T follicular helper cell (primary cell): ENCODE data around the gene MLPH.
"Not testable (repeated sequence)": the region's sequence is repeated elsewhere in the genome, so short reads cannot be mapped to it uniquely, and the experiment has no call there.

Experiments used
- DNase-seq: peaks from one replicate; pipeline ENCODE4 v3.0.0-alpha.2; 2020; ENCODE audit warnings: low read depth

The MLPH gene

DNA sequence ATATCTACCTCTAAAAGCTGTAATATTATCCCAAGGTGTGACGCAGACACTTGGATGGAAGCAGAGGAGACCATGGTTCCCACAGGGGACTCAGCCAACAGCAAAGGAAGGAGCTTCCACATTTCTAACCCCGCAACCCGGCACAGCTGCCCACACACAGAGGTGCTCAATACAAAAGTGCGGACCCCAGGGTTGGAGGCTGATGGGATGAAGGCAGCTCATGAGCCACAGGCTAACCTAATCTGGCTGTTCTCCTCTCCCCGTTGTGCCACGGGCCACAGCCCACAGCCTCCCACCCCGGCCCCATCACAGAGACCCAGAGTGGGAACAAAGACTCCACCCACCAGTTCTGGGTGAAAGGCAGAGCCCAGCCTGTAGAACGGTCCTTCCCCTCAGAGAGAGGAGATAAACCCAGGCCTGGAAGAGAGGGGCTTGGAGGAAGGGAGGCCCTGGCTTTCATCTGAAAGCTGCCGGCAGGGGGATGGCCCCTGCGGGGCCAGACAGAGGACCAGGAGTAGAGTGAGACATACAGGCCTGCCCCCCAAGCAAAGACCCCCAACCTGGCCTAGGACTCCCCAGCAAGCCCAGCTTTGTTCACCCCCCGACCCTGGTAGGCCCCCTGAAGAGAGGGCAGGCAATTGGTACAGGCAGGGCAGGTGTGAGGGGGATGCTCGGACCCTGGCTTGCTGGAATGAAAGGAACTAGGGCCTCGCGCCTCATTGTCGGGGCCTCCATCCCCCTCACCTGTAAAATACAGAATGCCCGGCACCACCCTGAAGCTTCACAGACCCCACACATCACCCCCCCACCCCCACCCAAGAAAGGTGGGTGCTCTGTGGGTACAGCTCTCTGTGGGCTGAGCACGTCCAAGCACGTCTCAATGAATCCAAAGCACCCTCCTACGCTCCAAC lies 96.6 kb downstream of the MLPH start:
- DNase-seq: no peak

DNA sequence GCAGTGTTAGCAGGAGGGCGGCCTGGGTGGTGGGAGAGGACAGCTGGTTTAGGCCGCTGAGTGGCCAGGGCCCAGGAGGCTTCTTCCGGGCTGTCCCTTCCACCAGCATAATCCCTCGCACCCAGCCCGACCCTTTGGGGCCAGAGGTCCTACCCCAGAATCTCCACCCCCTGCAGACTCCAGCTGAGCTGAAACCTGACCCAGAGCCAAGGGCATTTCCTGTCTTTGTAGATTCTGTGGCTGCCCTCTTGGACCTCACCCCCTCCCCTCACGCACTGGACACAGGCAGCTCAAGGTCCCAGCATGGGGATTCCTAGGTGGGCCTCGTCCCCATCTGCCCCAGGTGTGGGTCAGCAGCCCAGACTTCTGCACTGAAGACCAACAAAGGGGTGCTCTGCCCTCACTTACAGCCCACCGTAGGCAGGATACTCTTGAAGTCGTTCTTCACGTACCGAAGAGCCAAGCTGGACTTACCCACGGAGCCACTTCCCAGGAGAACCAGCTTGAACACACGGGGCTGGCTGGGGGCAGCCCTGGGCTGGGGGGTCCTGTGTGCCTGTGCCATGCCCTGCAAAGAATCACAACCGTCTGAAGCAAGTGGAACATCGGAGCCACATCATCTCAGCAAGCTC lies 98.7 kb downstream of the MLPH start:
- DNase-seq: no peak

DNA sequence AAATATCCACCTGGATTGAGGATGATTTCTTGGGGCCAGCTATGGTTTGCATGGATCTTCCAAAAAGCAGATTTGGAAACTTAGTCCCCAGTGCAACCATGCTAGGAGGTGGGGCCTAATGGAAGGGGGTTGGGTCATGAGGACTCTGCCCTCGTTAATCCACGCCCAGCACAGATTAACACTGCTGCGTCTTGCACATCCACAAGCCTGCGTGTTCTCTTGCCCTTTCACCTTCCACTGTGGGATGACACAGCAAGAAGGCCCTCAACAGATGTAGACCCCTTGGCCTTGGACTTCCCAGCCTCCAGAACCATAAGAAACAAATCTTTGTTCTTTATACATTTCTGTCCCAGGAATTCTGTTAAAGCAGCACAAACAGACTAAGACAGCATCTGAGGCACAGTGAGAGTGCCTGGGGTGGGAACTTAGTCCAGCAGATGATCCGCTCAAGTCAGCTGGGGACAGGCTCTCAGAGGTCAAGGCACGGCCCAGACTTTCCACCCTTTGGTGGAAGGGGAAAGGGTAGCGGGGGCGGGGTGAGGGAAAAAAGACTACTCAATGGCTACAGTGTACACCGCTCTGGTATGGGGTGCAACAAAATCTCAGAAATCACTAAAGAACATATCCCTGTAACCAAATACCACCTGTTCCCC lies 101.1 kb downstream of the MLPH start:
- no peak for DNase-seq

DNA sequence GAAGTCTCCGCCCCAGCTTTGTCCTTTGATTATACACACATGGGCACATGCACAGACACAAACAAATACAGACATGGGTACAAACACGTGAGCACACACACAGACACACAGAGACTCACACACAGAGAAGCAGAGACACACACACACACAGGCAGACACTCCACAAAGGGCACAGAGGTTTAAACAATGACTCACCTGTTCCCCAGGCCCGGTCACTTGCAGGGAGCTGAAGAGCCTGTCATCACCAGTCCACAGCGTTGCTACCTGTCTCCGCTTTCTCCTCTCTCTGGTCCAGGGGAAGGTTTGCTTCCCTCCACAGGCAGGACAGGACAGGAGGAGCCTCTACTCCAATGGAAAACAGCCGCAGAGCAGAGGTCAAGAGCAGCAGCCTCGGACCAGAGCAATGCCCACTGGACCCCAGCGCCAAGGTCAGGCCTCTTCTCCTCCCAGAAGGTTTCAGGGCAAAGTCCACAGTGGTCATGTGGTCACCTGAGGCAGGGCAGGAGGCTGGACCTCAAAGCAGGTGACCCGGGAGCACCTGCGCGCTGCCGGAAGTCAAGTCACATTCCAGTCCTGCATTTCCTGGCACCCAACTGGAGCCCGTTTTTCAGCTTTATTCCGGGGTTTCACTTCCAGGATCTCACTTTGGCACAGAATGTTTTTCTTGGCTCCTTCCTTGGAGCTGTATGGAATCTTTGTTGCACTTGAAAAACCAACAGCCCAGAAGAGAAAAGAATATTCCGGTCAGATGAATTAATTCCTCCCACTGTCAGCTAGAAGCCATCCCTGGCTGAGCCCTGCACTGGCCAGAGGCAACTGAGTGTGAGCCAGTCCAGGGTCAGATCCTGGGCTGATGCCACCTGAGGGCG lies 103.5 kb downstream of the MLPH start, which contains the start of gene RAB17:
RAB17 (minus strand) TSS at position 463 of the 869 bp plus-strand sequence. CDS start 4,580 bp downstream, outside the sequence.
- DNase-seq: no peak

DNA sequence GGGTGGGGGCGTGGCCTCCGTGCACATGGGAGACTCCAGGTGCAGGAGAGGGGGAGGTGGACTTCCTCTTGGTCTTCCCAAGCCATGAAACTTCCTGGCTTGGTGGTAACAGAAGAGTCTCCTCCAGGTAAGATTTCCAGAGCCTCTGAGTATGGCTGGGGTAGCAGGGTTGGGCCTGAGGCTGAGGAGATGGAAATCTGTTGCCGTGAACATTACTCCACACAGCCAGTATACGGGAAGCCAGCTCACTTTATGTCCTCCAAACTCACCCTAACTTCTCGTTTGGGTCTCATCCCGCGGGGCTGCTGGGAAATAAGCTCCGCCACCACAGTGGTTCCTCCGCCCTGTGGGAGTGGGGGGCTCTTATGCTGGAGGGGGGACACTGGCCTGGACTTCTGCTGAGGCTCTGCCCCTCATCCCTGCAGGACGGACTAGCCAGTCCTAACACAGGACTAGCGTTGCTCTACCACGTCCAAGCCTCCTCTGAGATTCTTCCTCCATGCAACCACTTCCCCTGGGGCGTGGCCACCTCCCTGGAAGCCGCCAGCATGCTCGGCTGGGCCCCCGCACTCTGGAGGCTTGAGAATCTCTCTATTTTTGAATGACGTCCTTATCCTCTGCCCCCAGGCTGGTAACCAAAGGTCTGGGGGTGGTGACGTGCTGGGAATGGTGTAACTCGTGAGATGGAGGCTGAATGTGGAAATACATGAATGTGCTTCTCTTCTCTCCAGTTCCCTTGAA lies 104.3 kb downstream of the MLPH start:
- no peak for DNase-seq

DNA sequence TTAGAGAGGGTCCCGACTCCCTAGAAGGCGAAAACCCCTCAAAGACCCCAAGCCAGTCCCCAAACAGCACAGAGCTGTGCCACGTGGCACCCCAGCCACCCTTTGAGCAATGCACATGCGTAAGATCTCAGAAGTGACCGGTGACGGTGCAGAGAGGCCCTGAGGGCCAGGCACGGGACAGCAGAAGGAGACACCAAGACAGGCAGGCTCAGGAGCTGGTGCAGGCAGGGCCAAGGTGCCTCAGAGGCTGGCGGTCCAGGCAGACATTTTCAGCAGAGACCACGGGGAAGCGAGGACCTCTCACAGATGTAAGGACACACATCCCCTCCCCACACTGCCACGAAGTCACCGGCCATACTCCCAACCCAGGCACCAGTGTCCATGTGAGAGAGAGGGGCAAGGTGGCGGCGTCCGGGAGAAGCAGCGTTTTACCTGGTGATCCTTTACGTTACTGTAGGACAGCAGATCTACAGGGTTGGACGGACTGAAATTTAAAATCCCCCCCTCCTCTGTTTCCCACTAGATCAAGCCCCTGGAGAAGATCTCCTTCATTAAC lies 105.5 kb downstream of the MLPH start:
- DNase-seq: no peak

DNA sequence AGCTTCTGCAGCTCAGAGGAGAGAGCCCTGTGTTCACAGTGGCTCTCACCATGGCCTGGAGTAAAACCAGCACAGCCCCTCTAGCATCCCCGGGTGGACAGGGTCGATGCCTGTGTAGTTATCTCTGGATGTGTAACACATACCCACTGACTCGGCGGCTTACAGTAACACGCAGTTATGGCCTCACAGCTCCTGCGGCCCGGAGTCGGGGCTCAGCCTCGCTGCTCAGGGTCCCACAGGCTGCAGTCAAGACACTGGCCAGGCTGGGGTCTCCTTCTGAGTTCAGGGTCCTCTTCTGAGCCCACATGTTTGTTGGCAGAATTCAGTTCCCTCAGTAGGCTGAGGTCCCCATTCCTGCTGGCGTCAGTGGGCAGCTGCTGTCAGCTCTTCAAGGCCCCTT lies 106.0 kb downstream of the MLPH start:
- no peak for DNase-seq

DNA sequence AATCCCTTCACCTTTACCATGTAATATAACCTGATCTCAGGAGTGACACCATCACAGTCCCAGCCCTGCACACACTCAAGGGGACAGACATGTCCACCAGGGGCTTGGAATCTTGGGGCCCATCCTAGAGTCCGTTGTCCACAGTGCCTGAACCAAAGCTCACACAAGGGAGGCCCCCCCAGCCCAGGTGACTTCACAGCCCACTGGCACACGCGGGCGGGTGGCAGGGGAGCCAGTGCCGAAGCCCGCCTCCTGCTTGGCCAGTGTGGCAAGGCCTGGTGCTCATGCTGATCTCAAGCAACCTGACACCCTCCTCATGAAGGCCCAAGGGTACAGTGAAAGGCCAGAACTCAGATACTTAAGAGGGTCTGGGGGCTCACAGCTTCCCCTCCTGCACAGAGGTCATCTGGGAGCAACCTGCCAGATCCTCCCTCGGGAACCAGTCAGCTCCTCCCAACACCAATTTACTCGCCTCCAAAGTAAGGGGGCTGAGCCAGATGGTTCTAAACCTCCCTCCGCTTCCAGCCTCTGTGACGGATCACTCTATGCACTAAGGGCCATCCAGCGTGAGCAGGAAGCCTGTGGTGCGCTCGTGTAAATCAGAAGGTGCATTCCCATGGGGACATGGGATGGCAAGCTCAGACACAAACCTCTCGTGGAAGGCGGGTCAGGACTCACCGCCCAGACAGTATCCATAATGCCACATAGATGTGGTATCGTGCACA lies 106.7 kb downstream of the MLPH start:
- no peak for DNase-seq

DNA sequence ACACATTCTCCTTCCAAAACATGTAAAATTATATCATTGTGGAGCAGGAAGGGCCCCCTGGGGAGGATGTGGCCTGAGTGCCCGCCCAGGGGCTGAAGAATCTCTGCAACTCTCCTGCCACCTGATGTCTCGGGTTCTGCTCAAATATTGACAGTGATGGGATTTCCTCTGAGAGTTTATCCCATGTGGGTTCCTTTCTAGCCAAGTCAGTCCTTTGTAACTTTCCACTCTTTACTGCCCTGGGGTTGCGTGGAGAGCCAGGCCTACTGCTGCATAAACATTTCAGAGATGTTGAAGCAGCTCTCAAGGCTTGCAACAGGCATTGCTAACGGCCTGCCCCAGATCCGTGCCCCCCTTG lies 107.4 kb downstream of the MLPH start:
- DNase-seq: no peak

DNA sequence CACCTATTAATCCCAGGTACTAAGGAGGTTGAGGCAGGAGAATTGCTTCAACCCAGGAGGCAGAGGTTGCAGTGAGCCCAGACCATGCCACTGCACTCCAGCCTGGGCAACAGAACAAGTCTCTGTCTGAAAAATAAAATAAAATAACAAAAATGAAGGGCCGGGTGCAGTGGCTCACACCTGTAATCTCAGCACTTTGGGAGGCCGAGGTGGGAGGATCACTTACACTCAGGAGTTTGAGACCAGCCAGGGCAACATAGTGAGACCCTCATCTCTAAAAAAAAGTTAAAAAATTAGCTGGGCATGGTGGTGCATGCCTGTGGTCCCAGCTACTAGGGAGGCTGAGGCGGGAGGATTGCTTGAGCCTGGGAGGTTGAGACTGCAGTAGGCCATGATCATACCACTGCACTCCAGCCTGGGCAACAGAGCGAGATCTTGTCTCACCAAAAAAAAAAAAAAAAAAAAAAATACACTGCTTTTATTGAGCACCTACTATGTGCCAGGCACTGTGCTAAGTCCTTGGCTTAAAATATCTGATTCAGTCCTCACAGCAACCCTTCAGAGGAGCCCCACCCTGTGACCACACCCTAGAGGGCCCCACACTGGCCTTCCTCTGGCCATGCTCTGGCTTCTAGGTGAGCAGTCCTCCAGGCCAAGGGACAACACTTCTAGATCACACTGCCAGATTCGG lies 108.9 kb downstream of the MLPH start:
- not testable (repeated sequence) for DNase-seq

DNA sequence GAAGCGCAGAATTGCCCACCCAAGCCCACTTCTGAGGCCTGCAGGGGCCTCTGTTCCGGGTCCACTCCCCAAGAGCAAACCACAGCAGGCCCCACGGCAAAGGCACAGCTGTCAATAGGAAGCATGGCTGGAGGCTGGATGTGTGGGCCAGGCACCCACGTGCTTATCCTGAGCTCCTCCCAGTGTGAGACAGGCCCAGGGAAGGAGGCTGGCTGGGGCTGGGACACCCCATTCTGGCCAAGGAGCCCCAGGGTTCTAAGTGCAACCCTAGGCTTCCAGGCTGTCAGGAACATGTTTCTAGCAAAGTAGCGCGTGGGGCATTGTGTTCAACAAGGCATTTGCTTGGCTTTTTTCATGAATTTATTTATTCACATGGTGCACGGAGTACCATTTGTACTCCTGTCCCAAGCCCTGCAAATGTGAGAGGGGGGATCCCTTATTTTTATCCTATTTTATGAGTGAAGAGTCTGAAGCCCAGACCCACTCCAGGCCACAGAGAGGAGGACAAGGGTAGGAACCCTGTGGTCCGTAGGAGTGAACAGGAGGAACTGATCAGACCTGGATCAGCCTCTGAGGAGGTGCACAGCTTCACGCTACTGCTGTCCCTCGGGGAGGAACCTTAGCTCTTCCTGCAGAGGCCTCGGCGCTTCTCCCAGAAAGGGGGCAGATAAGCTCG lies 109.6 kb downstream of the MLPH start:
- DNase-seq: no peak

DNA sequence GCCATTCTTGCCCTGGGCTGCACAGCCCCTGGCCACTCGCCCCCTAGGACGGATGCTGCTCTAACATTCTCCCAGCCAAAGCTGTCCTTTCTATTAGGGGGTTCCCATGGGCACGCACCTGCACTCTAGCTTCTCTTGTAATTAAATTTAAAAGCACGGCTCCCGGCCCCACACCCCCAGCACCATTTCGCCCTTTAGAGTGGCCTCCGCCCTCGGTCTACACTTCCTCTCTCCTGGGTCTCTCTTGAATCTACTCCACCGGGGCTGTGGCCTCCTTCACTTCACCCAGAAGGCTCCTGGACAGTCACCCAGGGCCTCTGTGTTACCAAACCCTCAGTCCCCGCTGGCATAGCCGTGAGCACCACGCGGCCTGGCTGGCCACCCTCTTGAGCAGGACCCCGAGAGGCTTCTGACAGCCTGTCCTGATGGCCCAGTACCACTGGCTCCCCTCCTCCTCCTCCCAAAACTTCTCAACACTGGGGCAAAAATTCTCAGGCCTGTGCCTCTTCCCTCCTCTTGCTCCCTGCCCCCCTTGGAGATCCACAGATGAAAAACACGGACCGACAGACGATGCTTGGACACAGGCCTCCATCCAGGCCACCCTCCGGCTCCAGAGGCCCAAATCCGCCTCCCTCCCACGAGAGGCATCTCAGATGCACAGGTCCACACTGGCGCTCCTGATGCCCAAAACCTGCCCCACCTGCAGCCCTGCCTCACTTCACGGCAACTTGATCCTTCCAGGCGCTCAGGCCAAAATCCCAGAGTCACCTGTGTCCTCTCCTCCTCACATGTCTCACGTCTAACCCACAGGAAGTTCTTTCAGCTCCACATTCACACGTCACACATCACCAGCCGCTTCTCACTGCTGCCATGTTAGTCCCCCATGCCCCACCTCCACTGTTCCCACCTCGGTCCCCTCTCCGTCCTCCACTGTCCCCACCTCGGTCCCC lies 110.4 kb downstream of the MLPH start:
- no peak for DNase-seq

DNA sequence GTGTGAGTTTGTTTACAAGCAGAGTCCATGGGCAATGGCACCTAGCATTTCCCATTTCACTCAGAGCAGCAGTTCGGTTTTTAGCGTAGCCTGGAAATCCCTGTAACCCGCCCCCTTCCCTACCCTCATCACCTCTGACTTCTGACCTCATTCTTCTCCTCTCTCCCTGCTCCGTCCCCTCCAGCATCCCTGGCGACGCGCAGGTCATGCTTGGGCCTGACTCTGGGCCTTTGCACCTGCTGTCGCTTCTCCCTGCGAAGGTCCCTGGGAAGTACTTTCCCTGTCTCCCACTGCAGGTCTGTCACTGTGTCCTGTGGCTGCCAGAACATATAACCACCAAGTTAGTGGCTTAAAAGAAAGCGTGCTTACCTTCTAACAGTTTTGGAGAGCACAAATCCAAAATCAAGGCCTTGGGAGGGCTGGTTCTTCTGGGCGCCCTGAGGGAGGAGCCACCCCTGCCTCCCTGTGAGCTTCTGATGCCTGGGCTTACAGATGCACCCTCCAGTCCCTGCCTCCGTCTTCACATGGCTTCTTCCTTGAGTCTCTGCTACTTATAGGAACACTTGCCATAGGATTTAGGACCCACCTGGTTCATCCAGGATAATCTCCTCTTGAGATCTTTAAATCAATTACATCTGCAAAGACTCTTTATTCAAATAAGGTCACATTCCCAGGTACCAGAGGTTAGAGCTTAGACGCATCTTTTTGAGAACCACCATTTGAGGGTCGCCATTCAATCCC lies 111.6 kb downstream of the MLPH start:
- DNase-seq: no peak

DNA sequence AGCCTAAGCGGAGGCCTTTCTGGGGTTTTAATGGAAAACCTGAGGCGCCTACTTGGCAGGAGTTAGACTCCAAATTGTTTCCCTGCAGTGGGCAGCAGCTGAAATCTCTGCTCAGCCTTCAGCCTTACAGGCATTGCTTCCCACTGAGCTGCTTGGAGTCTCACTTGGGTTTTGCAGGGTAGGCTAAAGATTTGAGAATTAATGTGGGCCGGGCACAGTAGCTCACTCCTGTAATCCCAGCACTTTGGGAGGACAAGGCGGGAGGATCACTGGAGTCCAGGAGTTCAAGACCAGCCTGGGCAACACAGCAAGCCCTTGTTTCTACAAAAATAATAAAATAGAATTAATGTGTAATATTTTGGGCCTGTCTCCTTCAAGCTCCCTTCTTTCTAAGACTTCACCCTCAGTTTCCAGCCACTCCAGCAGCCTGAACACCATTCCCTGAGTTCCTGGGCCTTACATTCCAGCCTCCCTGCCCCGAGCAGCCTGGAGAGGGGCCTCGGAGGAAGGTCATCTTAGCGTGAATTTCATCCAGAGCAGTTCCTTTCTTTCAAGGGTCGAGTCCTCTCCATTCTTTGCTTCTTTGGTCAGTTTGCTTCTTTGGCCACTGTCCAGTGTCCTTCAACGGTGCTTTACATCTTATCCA lies 112.5 kb downstream of the MLPH start:
- DNase-seq: no peak

DNA sequence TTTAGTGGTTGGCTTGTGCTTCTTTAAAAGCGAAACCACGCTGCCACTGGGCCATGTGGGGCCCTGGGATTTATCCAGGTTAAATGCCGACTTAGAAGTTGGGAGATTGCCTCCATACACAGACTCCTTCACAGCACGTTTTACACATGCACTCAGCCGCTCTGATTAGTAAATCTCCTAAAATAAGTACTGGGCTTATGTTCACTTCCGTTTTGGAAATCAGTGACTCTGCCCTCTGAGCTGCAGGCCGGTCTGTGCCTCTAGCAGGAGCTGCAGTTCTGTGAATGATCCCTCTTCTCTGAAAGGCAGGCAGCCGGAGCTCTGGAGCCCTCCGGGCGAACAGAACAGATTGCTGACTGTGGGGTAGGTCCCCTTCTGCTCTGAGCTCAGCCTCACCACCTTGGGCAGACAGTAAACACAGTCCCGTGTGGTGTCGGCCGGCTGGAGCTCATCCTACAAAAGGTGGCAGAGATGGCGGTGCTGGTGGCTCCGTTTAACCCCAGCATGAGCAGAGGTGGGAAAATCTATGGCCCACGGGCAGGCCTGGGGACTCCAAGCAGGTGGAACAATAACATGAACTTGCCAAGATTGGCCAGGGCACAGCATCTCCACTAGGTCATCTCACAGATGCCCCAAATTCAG lies 113.3 kb downstream of the MLPH start:
- DNase-seq: no peak
